Sigmoid colon (tissue), 3 donors: ENCODE data around the gene TBC1D22A.

ENCODE experiments used
- CTCF ChIP-seq, 4 experiments: fragments of 450-650 bp in 3 of 4; fragments of 200-600 bp in 1 of 4; IDR thresholded peaks; one replicate each; pipeline ENCODE4 v1.5.1; 2016 to 2019; ENCODE audit warnings: antibody characterized with exemption in 4 of 4, mild to moderate bottlenecking in 3 of 4, moderate library complexity in 2 of 4
- POLR2A ChIP-seq, 2 donors: fragments of 450-650 bp; IDR thresholded peaks; one replicate each; pipeline ENCODE4 v1.6.1; 2016; ENCODE audit warnings: antibody characterized with exemption in 2 of 2, mild to moderate bottlenecking in 2 of 2, moderate library complexity in 2 of 2

DNA sequence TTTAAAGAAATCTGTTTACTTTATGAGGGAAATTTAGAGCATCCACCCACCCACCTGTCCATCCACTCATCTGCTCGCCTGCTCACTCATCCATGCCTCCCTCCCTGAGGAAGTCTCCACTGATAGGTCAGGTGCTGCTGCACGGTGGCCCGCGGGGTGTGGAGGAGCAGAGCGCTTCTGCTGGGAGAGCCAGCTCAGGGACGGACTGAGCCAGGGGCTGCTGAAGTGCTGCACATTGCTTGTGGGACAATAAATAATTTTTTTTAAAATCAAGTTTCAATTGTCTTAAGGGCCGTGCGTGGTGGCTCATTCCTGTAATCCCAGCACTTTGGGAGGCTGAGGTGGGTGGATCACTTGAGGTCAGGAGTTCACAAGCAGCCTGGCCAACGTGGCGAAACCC lies 148.9 kb downstream of the TBC1D22A start:
- TF ChIP-seq POLR2A (IDR thresholded peaks at IDR 0.05): no peak
- no peak for TF ChIP-seq CTCF (IDR thresholded peaks at IDR 0.05)
